ENCODE measurements around the gene PRPSAP1. TPM values are rescaled to one million over a fixed set of nuclear protein-coding genes. Genes with fewer than 3 reads are reported as not detected.

The PRPSAP1 gene
- total RNA-seq, 1 donor from 2014 or later, result 89.6 TPM

DNA sequence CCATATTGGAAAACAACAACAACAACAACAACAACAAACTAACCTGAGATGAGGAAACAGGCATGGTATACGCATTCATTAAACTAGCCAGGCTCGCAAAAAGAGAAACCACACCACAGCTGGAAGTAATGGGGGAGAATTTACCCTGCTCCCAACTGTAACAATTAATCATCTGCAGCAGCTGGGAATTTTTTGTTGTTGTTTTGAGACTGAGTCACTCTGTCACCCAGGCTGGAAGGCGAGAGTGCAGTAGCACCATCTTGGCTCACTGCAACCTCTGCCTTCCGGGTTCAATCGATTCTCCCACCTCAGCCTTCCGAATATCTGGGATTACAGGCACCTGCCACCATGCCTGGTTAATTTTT, 16.3 kb downstream of the PRPSAP1 start:
- Mint-ChIP-seq H3K36me3 (ENCODE audit: insufficient read depth) (peaks cover 18% of the 10 kb centered on the region), H3K27ac (no peak overlapping the region), H3K4me3 (ENCODE audit: low read depth) (no peak overlapping the region), H3K9me3 (ENCODE audit: low read depth) (no peaks in the 10 kb centered on the region), H3K4me1 (ENCODE audit: low read depth) (peaks cover 3% of the 10 kb centered on the region), H3K27me3 (no peaks in the 10 kb centered on the region)
- no peak for DNase-seq (ENCODE audit: low spot score, unreplicated experiment)
- TF ChIP-seq CTCF (IDR thresholded peaks at IDR 0.05; ENCODE audit: unreplicated experiment), result no peak

- H3K27me3 Mint-ChIP-seq, result no peaks in the 10 kb centered on the region
- H3K4me1 Mint-ChIP-seq (ENCODE audit: low read depth), result peaks cover 3% of the 10 kb centered on the region
- H3K27ac Mint-ChIP-seq, result no peak overlapping the region
- no peak overlapping the region for H3K4me3 Mint-ChIP-seq (ENCODE audit: low read depth)
- no peak for DNase-seq (ENCODE audit: low spot score, unreplicated experiment)
- H3K9me3 Mint-ChIP-seq (ENCODE audit: low read depth), result no peaks in the 10 kb centered on the region
- peaks cover 14% of the 10 kb centered on the region for H3K36me3 Mint-ChIP-seq (ENCODE audit: insufficient read depth)
- TF ChIP-seq CTCF (IDR thresholded peaks at IDR 0.05; ENCODE audit: unreplicated experiment), result no peak
These were observed 16.8 kb downstream of the PRPSAP1 start for GRCh38 chr17:76336756-76337412.

- Mint-ChIP-seq H3K27ac (no peak overlapping the region), H3K27me3 (no peaks in the 10 kb centered on the region), H3K4me1 (ENCODE audit: low read depth) (peaks cover 9% of the 10 kb centered on the region), H3K9me3 (ENCODE audit: low read depth) (no peaks in the 10 kb centered on the region), H3K36me3 (ENCODE audit: insufficient read depth) (peaks cover 15% of the 10 kb centered on the region), H3K4me3 (ENCODE audit: low read depth) (no peak overlapping the region)
- no peak for TF ChIP-seq CTCF (IDR thresholded peaks at IDR 0.05; ENCODE audit: unreplicated experiment)
- DNase-seq (ENCODE audit: low spot score, unreplicated experiment), result no peak
These were observed 17.9 kb downstream of the PRPSAP1 start for GRCh38 chr17:76335716-76336381.

DNA sequence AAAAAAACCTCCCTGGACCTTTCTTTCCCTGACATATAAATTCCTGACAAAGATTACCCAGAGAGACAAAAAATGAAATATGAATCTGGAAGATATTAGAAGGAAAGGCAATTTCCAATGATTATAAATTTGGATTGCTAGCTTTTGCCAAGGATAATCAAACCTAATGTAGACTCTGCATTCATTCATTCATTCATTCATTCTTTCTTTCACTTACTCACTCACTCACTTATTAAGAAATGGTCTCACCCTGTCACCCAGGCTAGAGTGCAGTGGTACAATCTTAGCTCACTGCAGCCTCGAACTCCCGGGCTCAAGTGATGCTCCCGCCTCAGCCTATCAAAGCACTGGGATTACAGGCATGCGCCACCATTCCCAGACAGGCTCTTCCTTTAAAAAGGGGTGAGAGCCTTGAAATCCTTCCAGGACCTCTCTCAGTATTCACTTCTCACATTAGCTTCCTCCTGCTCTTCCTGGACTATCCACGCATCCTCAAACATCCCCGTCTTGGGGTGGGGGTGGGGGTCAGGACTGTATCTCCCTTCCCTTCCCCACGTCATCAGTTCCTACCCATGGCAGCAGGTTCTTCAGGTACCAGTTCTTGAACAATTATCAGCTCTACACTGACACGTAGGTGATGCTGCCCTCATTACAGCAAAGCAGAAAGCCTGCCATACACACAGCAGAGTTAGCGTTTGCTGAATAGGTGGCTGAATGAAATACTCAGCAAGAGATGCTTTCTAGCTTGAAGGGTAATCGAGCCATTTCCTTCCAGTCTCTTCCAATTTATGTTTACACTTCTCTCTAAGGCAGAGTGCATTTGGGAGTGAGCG, 19.8 kb downstream of the PRPSAP1 start:
- no peak for TF ChIP-seq CTCF (IDR thresholded peaks at IDR 0.05; ENCODE audit: unreplicated experiment)
- no peaks in the 10 kb centered on the region for H3K27me3 Mint-ChIP-seq
- H3K27ac Mint-ChIP-seq, result peak overlapping the region; percentile 62
- peaks cover 13% of the 10 kb centered on the region for H3K4me1 Mint-ChIP-seq (ENCODE audit: low read depth)
- no peak for DNase-seq (ENCODE audit: low spot score, unreplicated experiment)
- peaks cover 11% of the 10 kb centered on the region for H3K36me3 Mint-ChIP-seq (ENCODE audit: insufficient read depth)
- no peak overlapping the region for H3K4me3 Mint-ChIP-seq (ENCODE audit: low read depth)
- H3K9me3 Mint-ChIP-seq (ENCODE audit: low read depth), result no peaks in the 10 kb centered on the region

GRCh38 chr17:76331083-76331482, 22.6 kb downstream of the PRPSAP1 start:
- TF ChIP-seq CTCF (IDR thresholded peaks at IDR 0.05; ENCODE audit: unreplicated experiment), result no peak
- no peak for DNase-seq (ENCODE audit: low spot score, unreplicated experiment)
- Mint-ChIP-seq H3K27ac (no peak overlapping the region), H3K27me3 (no peaks in the 10 kb centered on the region), H3K36me3 (ENCODE audit: insufficient read depth) (peaks cover 23% of the 10 kb centered on the region), H3K9me3 (ENCODE audit: low read depth) (no peaks in the 10 kb centered on the region), H3K4me3 (ENCODE audit: low read depth) (no peak overlapping the region), H3K4me1 (ENCODE audit: low read depth) (peaks cover 10% of the 10 kb centered on the region)
